HCT116 (cell line): Measurements from ENCODE around the gene NKAIN4. TPM values are rescaled to one million over a fixed set of nuclear protein-coding genes. Genes with fewer than 3 reads are reported as not detected.

Source experiments
- ATAC-seq: fragments of 200-7000 bp; cut with Tn5 transposase; 2 replicates; pipeline ENCODE4 v1.9.1; 2020; ENCODE audit warnings: mild to moderate bottlenecking, moderate library complexity
- BruUV-seq: library from RNA; stranded (reverse); fragments of 400-500 nt; replicated peaks from 2 replicates; lab custom pipeline; 2021; lab: Mats Ljungman, UMichigan
- CTCF ChIA-PET: fragments of 300-600 bp; sonication (Branson Sonifier 250); formaldehyde crosslinking; loops from one replicate; lab custom pipeline; 2021; ENCODE audit warnings: antibody characterized with exemption; lab: Charles Lee
- POLR2A ChIA-PET: fragments of 300-600, 350-600 bp; sonication (Branson Sonifier 250); formaldehyde crosslinking; loops from one replicate; lab custom pipeline; 2021; ENCODE audit warnings: antibody characterized with exemption; lab: Charles Lee
- RAD21 ChIA-PET, 2 experiments: fragments of 300-600 bp; sonication (Branson Sonifier 250); formaldehyde crosslinking; loops; one replicate each; lab custom pipeline; 2023; ENCODE audit warnings: low total read pairs in 2 of 2; ENCODE audit not compliant: uncharacterized antibody in 2 of 2, unreplicated experiment in 2 of 2, low non-redundant PET in 1 of 2; lab: Charles Lee
- DNase-seq: peaks from one replicate; pipeline ENCODE4 v3.0.0-alpha.2; 2010; ENCODE audit warnings: low read depth, low spot score
- H2AFZ ChIP-seq: fragments of 200-600 bp; shearing (Covaris generic), sonication (generic); 2 replicates; pipeline ENCODE4 v1.6.1; 2017; ENCODE audit warnings: low read depth, mixed run types, mixed read lengths, antibody characterized with exemption, low read length; ENCODE audit not compliant: poor library complexity, severe bottlenecking
- H3K27ac ChIP-seq: 2 replicates; pipeline ENCODE4 v1.5.1; 2012; ENCODE audit warnings: low read depth, low read length
- H3K27me3 ChIP-seq: fragments of 200-600 bp; sonication (generic); 2 replicates; pipeline ENCODE4 v1.6.1; 2016; ENCODE audit warnings: mixed run types, low read length, mixed read lengths; ENCODE audit not compliant: insufficient read depth
- H3K36me3 ChIP-seq, 2 experiments: fragments of 200-500 bp in 1 of 2; fragments of 200-600 bp in 1 of 2; sonication (Bioruptor generic) in 1 of 2; sonication (generic) in 1 of 2; 2 replicates each; pipeline versions ENCODE4 v1.5.1 to v1.6.1; 2014 to 2016; ENCODE audit warnings: low read length in 2 of 2, inconsistent platforms in 1 of 2, mixed read lengths in 1 of 2, mixed run types in 1 of 2; ENCODE audit not compliant: insufficient read depth in 2 of 2, control insufficient read depth in 1 of 2
- H3K4me1 ChIP-seq, 2 experiments: fragments of 200-600 bp in 1 of 2; sonication (generic) in 1 of 2; 2 replicates each; pipeline versions ENCODE4 v1.5.1 to v1.6.1; 2012 to 2017; ENCODE audit warnings: low read length in 2 of 2, inconsistent platforms in 1 of 2, mild to moderate bottlenecking in 1 of 2, mixed read lengths in 1 of 2, mixed run types in 1 of 2, moderate library complexity in 1 of 2; ENCODE audit not compliant: insufficient read depth in 2 of 2, control insufficient read depth in 1 of 2
- H3K4me2 ChIP-seq: fragments of 200-600 bp; sonication (generic); 2 replicates; pipeline ENCODE4 v1.6.1; 2017; ENCODE audit warnings: mixed run types, low read length, mixed read lengths
- H3K4me3 ChIP-seq, 2 experiments: fragments of 200-600 bp in 1 of 2; sonication (generic) in 1 of 2; replicated peaks in 1 of 2; 2 replicates each; pipeline ENCODE4 v1.5.1; 2011 to 2016; ENCODE audit warnings: low read length in 2 of 2, control low read depth in 1 of 2, low read depth in 1 of 2, mild to moderate bottlenecking in 1 of 2, mixed read lengths in 1 of 2, mixed run types in 1 of 2
- H3K79me2 ChIP-seq: fragments of 200-600 bp; sonication (generic); 2 replicates; pipeline ENCODE4 v1.6.1; 2017; ENCODE audit warnings: mild to moderate bottlenecking, mixed run types, low read length, moderate library complexity, mixed read lengths; ENCODE audit not compliant: insufficient read depth
- H3K9ac ChIP-seq: fragments of 200-600 bp; sonication (generic); 2 replicates; pipeline ENCODE4 v1.6.1; 2016; ENCODE audit warnings: low read length, mixed read lengths
- H3K9me2 ChIP-seq: fragments of 200-600 bp; sonication (generic), shearing (Covaris generic); 2 replicates; pipeline ENCODE4 v1.6.1; 2017; ENCODE audit warnings: mixed run types, mild to moderate bottlenecking, moderate library complexity; ENCODE audit not compliant: insufficient read depth
- H3K9me3 ChIP-seq, 2 experiments: fragments of 200-500 bp in 1 of 2; fragments of 200-600 bp in 1 of 2; sonication (Bioruptor generic) in 1 of 2; sonication (generic) in 1 of 2; 2 replicates each; pipeline ENCODE4 v1.6.1; 2014 to 2017; ENCODE audit warnings: low read length in 2 of 2, mixed read lengths in 2 of 2, inconsistent platforms in 1 of 2, low read depth in 1 of 2, mild to moderate bottlenecking in 1 of 2, mixed run types in 1 of 2, moderate library complexity in 1 of 2; ENCODE audit not compliant: control insufficient read depth in 1 of 2, insufficient read depth in 1 of 2
- H4K20me1 ChIP-seq: fragments of 200-600 bp; sonication (generic), shearing (Covaris generic); 2 replicates; pipeline ENCODE4 v1.6.1; 2017; ENCODE audit warnings: mixed run types, mild to moderate bottlenecking, moderate library complexity; ENCODE audit not compliant: insufficient read depth
- CBX3 ChIP-seq: IDR thresholded peaks from 2 replicates; pipeline ENCODE4 v1.6.1; 2012; ENCODE audit warnings: low read depth
- EGR1 ChIP-seq: IDR thresholded peaks from 2 replicates; pipeline ENCODE4 v1.6.1; 2012; ENCODE audit warnings: low read depth
- ELF1 ChIP-seq: IDR thresholded peaks from 2 replicates; pipeline ENCODE4 v1.6.1; 2012; ENCODE audit warnings: low read depth, borderline replicate concordance
- EZH2phosphoT487 ChIP-seq: fragments of 200-600 bp; IDR thresholded peaks from 2 replicates; pipeline ENCODE4 v1.6.1; 2018; ENCODE audit warnings: antibody characterized with exemption, borderline replicate concordance
- FOSL1 ChIP-seq: IDR thresholded peaks from 2 replicates; pipeline ENCODE4 v1.6.1; 2012; ENCODE audit warnings: low read depth
- JUND ChIP-seq: IDR thresholded peaks from 2 replicates; pipeline ENCODE4 v1.6.1; 2012
- POLR2A ChIP-seq: IDR thresholded peaks from 2 replicates; pipeline ENCODE4 v1.7.0; 2011; ENCODE audit warnings: borderline replicate concordance; ENCODE audit not compliant: insufficient read depth, insufficient read length; ENCODE audit errors: extremely low read depth
- POLR2AphosphoS5 ChIP-seq: IDR thresholded peaks from 2 replicates; pipeline ENCODE4 v1.6.1; 2011; ENCODE audit warnings: mild to moderate bottlenecking, low read depth, low read length, moderate library complexity
- RAD21 ChIP-seq: IDR thresholded peaks from 2 replicates; pipeline ENCODE4 v1.6.1; 2012; ENCODE audit warnings: low read depth, mild to moderate bottlenecking
- SIN3A ChIP-seq: IDR thresholded peaks from 2 replicates; pipeline ENCODE4 v1.6.1; 2012; ENCODE audit warnings: low read depth
- SP1 ChIP-seq: IDR thresholded peaks from 2 replicates; pipeline ENCODE4 v1.6.1; 2012; ENCODE audit warnings: low read depth
- SRF ChIP-seq: IDR thresholded peaks from 2 replicates; pipeline ENCODE4 v1.6.1; 2012; ENCODE audit warnings: low read depth
- ZFX ChIP-seq: fragments of 450-650 bp; IDR thresholded peaks from 2 replicates; pipeline ENCODE4 v1.6.1; 2017
- ZNF274 ChIP-seq: fragments of 200-500 bp; sonication (Bioruptor generic); IDR thresholded peaks from 2 replicates; pipeline ENCODE4 v1.6.1; 2014; ENCODE audit warnings: mild to moderate bottlenecking, low read depth, low read length, inconsistent platforms
- intact Hi-C: fragments of 100-400 bp; cut with micrococcal nuclease; formaldehyde crosslinking; loops from 2 replicates; pipeline ENCODE4 v1.10.0; 2022
- total RNA-seq: library from RNA; stranded (reverse); gene quantifications from one replicate; pipeline ENCODE4 v1.2.1, GENCODE V29; 2021; ENCODE audit not compliant: unreplicated experiment
- TF ChIP-seq, protein P1 (sequence below): IDR thresholded peaks from 2 replicates; pipeline ENCODE4 v1.6.1; 2012
- TF ChIP-seq, protein P2 (sequence below): IDR thresholded peaks from 2 replicates; pipeline ENCODE4 v1.6.1; 2011; ENCODE audit warnings: mild to moderate bottlenecking, low read length, moderate library complexity; ENCODE audit not compliant: insufficient replicate concordance; ENCODE audit errors: extremely low read depth
- TF ChIP-seq, protein P3 (sequence below): IDR thresholded peaks from 2 replicates; pipeline ENCODE4 v1.6.1; 2012

Gene NKAIN4
- total RNA-seq, 1 experiment from 2014 or later = not detected

DNA sequence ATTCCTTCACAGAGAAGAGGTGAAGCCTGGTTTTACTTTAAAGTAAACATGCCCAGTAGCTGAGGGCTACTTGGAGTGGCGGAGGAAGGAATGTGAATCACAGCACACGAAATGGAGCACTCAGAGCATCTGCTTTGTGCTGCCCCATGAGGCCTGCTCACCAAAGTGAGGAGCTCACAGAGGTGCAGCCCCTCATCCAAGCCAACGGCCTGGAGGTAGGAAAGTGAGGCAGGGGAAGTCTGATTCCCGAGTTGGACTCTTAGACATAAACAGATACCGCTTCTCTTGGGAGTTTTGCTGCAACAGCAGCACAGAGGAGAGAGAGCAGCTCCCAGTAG lies 41.9 kb downstream of the NKAIN4 start (continued):
- TF ChIP-seq EGR1 (no peak), FOSL1 (no peak), ELF1 (no peak)

DNA sequence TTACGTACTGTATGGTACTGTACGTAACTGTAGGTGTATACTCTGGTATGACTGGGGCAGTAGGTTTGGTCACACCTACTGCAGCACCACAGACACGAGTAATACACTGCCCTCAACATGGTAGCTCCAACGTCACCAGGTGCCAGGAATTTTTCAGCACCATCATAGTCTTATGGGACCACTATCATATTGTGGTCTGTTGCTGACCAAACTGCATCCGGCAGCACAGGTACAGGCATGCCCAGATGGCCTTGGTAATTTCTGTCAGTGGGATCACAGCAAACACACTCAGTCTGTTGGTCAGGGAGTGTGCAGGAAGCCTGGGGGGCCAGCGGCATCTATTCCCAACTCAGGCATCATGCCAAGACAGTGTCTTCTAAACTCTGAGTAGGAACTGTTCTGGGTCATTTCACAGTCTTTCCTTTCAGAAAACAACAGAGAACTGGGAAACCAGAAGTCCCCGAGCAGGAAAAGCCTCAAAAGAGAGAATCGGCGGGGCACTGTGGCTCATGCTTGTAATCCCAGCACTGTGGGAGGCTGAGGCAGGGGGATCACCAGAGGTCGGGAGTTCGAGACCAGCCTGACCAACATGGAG lies 44.2 kb downstream of the NKAIN4 start:
- H4K20me1 ChIP-seq = peaks cover 14% of the 10 kb centered on the region; the same call in 1 of the 2 replicates
- POLR2A ChIA-PET = no interaction called here
- no peak for TF ChIP-seq JUND
- TF ChIP-seq, all 23 proteins: peak for 0
- Histone ChIP-seq H3K9ac (no peak overlapping the region), H3K36me3 (peaks cover 57 to 79% of the 10 kb centered on the region in 2 experiments), H3K4me3 (no peak overlapping the region), H3K27me3 (no peaks in the 10 kb centered on the region), H2AFZ (no peak overlapping the region), H3K27ac (no peak overlapping the region), H3K4me2 (no peak overlapping the region), H3K9me3 (no peaks in the 10 kb centered on the region), H3K9me2 (no peaks in the 10 kb centered on the region), H3K4me1 (peaks cover 5 to 8% of the 10 kb centered on the region in 2 experiments; a peak in 2 of 4 replicates), H3K79me2 (peaks cover 100% of the 10 kb centered on the region)
- ChIA-PET CTCF (no interaction called here), RAD21 (no interaction called here)
- BruUV-seq = no TSS peak
- intact Hi-C loops = no loop called here
- DNase-seq (no peak), ATAC-seq (no peak)

DNA sequence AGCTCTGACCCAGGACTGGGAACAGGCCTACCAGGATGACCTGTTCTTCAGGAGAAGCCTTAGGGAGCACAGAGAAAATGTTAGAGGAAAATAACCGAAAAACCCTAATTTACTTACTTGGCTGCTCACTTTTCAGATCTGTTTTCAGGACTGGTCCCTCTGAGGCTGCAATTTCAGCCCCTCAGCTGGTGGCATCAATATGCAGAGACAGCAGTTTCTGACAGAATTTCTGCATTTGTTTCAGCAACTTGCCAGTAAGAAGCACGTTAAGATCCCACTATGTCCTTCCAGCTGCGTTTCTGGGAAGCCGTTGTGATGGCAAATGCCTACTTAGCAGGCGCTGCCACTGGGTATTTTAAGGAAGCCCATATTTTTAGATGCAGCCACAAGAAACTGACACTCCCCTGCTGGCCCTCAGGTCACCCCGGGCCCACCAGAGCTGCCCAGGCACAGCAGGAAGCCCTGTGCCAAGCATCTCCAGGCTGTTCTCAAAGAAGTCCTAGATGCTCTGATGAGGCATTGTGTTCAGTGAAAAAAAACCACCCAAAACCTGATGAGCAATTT lies 45.8 kb downstream of the NKAIN4 start:
- Histone ChIP-seq H3K9me3 (no peaks in the 10 kb centered on the region), H3K36me3 (peaks cover 66 to 71% of the 10 kb centered on the region in 2 experiments)
- CTCF ChIA-PET = no interaction called here

More for the DNA sequence above, 45.8 kb downstream of the NKAIN4 start:
- no peak for ATAC-seq
- TF ChIP-seq FOSL1 = no peak
- no peak for TF ChIP-seq CBX3
- TF ChIP-seq EZH2phosphoT487 = no peak
- TF ChIP-seq, protein P1, sequence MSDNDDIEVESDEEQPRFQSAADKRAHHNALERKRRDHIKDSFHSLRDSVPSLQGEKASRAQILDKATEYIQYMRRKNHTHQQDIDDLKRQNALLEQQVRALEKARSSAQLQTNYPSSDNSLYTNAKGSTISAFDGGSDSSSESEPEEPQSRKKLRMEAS = no peak
- no peak for TF ChIP-seq SP1
- no peak for TF ChIP-seq SRF
- no peak for TF ChIP-seq SIN3A
- TF ChIP-seq, protein P2, sequence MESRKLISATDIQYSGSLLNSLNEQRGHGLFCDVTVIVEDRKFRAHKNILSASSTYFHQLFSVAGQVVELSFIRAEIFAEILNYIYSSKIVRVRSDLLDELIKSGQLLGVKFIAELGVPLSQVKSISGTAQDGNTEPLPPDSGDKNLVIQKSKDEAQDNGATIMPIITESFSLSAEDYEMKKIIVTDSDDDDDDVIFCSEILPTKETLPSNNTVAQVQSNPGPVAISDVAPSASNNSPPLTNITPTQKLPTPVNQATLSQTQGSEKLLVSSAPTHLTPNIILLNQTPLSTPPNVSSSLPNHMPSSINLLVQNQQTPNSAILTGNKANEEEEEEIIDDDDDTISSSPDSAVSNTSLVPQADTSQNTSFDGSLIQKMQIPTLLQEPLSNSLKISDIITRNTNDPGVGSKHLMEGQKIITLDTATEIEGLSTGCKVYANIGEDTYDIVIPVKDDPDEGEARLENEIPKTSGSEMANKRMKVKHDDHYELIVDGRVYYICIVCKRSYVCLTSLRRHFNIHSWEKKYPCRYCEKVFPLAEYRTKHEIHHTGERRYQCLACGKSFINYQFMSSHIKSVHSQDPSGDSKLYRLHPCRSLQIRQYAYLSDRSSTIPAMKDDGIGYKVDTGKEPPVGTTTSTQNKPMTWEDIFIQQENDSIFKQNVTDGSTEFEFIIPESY = no peak
- TF ChIP-seq, protein P3, sequence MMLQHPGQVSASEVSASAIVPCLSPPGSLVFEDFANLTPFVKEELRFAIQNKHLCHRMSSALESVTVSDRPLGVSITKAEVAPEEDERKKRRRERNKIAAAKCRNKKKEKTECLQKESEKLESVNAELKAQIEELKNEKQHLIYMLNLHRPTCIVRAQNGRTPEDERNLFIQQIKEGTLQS = no peak
- TF ChIP-seq POLR2AphosphoS5 = no peak
- TF ChIP-seq POLR2A = no peak
- no peak for TF ChIP-seq ELF1
- no peak for TF ChIP-seq ZFX
- TF ChIP-seq RAD21 = no peak
- TF ChIP-seq JUND = no peak
- TF ChIP-seq ZNF274 = no peak
- DNase-seq = no peak
- no TSS peak for BruUV-seq
- ChIA-PET POLR2A (no interaction called here), RAD21 (no interaction called here)
- Histone ChIP-seq H3K27ac (no peak overlapping the region), H3K9ac (no peak overlapping the region), H3K4me2 (no peak overlapping the region), H3K79me2 (peaks cover 100% of the 10 kb centered on the region), H3K4me1 (no peaks in the 10 kb centered on the region), H3K27me3 (no peaks in the 10 kb centered on the region), H4K20me1 (peaks cover 14% of the 10 kb centered on the region; the same call in 1 of the 2 replicates), H2AFZ (no peak overlapping the region), H3K9me2 (no peaks in the 10 kb centered on the region), H3K4me3 (no peak overlapping the region)
- intact Hi-C loops = no loop called here
